NCI-H748 (cell line): Measurements from ENCODE around the gene CCNL2.

Source experiments
- DNase-seq: peaks from one replicate; lab custom pipeline; 2025; ENCODE audit not compliant: unreplicated experiment; lab: John Stamatoyannopoulos, UW

The CCNL2 gene

DNA sequence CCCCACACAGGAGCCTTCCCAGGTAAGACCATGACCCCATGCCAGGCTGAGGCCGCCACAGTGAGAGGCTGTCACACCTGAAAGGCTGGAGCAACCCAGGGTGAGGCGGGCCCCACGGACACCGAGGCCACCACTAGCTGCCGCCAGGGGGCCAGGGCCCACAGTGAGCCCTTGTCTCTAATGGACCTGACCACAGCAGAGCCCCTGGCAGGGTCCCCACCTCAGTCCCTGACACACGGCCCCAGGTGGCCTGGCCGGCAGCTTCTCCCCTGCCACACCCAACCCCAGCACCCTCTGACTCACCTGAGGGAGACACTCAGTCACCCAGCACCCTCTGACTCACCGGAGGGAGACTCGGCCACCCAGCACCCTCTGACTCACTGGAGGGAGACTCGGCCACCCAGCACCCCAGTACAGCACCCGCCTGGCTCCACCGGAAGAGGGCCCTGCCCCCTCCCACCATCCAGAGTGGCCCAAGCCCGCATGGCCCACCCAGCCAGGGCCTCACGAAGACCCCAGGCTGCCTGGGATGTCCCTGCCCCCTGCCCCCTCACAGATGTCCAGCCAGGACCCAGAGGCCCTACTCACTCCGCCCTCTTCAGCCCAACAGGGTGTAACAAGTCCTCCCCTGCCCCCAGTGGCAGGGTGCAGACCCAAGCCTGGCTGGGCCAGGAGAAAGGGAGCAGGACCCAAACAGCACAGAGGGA lies 54.3 kb downstream of the CCNL2 start:
- no peak for DNase-seq

GRCh38 chr1:1343811-1344421 lies 55.2 kb downstream of the CCNL2 start:
- no peak for DNase-seq

- DNase-seq, result no peak
Measured at GRCh38 chr1:1342584-1343115, 56.5 kb downstream of the CCNL2 start.

DNA sequence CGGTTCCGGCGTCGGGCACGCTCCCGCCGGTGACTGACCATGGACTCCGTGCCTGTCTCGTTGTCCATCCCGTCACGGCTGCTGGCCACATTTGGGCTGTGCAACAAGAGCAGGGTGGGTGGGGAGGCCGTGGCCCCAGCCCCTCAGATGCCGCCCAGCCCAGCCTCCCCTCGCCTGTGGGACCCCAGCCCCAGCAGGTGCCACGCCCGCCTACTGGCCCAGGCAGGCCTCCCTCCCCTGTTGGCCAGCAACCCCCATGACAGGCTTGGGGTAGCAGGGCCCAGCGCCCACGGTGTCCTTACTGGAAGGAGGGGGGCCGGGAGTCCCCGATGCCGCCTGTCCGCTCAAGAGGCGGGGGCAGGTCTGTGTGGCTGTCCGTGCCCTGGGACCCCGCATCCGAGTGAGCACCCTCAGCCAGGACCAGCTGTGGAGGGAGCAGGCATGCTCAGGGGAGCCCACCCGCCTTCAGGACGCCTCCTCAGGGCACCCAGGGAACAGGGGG lies 57.0 kb downstream of the CCNL2 start:
- DNase-seq, result no peak

DNA sequence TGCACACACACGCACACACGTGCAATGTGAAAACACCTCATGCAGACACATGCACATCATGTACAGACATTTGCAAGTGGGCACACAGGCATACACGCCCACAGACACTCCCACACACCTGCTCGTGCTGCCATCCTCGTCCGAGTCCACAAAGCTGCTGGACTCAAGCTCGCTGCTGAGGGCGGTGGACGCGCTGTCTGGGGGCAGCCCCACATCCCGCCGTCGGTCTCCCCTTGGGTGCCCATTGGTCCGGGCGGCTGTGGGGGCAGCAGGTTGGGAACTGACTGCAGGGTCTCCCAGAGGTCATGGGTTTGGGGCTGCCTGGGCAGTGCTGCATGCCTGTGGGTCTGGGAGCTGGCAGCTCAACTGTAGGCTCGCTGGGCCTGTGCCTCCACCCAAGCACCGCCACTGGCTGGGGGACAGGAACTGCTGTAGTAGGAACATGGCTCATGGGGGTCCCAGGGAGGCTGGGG lies 57.5 kb downstream of the CCNL2 start:
- DNase-seq, result no peak

DNA sequence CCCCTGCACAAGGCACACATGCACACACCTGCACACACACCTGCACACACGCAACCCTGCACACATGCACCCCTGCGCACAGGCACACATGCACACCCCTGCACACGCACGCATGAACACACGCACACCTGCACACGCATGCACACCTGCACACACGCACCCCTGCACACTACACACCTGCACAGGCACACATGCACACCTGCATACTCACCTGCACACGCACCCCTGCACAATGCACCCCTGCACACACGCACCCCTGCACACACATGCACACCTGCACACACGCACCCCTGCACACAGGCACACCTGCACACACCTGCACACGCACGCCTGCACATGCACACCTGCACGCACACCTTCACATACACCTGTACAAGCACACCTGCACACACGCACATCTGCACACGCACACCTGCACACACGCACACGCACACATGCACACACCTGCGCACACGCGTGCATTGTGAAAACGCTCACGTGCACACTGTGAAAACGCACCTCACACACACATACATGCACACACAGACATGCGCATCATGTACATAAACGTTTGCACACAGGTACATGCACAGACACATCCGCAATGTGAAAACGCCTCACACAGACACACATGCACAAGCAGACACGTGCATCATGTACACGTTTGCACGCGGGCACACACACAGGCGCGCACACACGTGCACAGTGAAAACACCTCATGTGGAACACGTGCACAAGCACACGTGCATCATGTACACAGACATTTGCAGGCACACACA lies 58.2 kb downstream of the CCNL2 start:
- no peak for DNase-seq

DNA sequence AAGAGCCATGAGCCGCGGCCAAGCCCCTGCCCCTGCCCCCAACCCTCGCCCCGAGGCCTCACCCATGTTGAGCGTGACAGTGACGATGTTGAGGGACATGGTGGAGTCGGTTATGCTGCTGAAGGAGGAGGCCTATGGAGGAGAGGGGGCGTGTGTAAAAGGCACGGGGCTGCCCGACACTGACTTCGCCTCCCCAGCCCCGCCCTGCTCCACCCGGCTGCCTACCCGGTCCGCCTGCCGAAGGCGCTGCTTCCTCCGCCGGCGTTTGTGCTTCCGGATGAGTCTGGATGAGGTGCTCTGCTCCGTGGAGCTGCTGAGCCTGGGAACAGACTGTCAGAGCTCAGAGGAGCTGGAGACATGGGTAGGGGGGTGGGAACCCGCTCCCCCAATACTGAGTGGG lies 59.0 kb downstream of the CCNL2 start:
- no peak for DNase-seq

- DNase-seq, result no peak
Measured at GRCh38 chr1:1338278-1338677, 60.9 kb downstream of the CCNL2 start.

DNA sequence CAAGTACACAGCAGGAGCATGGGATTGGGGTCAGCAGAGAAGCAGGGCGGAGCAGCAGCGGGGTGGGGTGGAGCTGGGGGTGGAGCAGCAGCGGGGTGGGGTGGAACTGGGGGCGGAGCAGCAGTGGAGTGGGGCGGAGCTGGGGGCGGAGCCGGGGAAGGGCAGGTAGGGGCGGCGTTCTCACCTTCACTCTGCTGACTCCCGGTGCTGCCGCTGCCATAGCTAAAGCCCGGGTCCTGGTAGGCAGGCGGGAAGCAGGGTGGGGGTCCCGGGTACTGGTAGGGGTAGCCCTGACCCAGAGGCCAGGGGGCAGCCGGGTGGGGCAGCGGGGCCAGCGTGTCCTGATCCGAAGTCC lies 61.4 kb downstream of the CCNL2 start:
- no peak for DNase-seq

DNA sequence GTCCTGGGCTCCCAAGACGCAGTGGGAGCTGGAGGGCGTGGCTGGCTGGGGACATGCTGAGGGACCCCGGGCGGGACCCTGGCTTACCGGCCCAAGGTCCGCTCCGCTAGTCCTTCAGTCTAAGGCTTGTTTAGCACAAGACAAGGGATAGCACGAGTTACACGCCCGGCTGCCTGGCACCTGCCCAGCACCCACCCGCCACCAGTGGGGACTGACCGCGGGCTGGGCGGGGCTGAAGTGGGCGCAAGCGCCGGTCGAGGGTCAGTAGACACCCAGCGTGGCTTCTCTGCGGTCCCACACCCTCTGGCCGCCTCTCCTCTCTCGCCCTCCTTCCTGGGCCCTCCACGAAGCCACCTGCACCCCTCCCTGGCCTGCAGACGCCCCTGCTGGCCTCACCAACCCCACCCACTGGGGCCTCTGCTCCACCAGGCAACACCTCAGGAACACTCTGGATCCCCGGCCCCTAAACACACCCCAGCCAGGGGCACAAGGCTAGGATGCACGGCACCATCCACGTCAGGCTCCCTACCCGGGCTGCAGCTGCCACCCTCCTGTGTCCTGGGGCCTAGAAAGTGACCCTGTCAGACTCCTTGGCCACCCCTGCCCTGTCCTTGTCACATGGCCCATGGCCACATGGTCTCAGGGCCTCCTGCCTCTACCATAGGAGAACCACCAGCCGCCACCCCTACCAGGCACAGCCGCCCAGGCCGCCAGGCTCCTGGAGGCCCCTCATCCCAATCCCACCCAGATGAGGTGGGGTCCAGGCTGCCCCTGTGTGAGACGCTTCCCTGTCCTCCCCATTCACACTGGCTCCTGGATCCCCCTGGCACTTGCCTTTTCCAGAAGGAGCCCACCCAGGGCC lies 62.0 kb downstream of the CCNL2 start:
- DNase-seq, result no peak

DNA sequence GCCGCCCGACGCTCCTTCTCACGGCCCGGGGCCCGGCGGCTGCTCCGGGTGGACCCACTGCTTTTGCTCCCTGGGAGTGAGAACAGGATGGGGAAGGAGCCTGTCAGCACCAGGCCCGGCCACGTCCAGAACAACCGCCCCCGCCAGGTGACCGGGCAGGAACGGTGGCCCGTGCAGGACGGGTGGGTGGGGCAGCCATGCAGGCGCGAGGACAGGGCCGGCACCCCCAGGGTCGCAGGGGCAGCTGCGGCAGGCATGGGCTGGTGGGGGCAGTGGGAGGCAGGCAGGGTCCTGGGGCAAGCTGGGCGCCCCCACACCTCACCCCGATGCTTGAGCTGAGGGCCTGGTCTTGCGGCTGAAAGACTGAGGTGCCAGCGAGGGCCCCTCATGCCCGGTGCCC lies 62.7 kb downstream of the CCNL2 start:
- no peak for DNase-seq

- no peak for DNase-seq
Measured at GRCh38 chr1:1335792-1336248, 63.3 kb downstream of the CCNL2 start.
